ENCODE measurements around the gene ABHD6.

The ABHD6 gene

GRCh38 chr3:58191361-58191991 lies 46.1 kb upstream of the ABHD6 start:
- no peak overlapping the region for H3K27ac ChIP-seq
- TF ChIP-seq ZFX (IDR thresholded peaks at IDR 0.05) (no peak), CTCF (conservative IDR thresholded peaks at IDR 0.05) (no peak)

GRCh38 chr3:58192069-58192468 lies 45.5 kb upstream of the ABHD6 start:
- TF ChIP-seq CTCF (conservative IDR thresholded peaks at IDR 0.05) (no peak), ZFX (IDR thresholded peaks at IDR 0.05) (no peak)
- H3K27ac ChIP-seq = no peak overlapping the region

DNA sequence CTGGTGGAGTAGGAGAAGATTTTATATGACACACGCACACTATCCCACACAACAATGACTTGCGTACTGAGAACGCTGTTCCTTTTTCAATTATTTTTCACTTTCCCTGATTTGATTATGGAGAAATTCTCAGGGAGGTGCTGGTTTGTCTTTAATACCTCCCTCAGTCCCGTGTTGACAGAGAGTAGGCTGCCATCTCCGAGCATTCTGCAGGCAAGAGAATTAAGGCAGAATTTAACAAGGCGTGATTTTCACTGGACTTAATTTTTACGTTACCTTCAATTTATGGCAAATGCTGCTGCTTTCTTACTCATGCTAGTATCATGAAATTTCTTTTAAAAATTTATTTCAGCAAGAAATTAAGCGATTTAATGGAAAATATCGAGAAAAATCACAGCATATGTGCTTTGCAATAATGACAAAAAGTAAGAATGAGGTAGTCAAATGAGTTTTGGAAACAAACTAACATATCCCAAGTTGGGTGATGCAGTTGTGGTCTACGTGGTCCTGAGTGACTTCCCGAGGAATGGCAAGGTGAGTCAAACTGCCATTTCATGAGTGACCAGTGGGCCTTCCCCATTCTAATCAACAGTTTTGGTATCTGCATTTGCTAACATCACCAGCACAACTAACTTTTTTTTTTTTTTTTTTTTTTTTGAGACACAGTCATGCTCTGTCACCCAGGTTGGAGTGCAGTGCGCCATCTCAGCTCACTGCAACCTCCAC lies 43.7 kb upstream of the ABHD6 start:
- H3K27ac ChIP-seq = no peak overlapping the region
- TF ChIP-seq ZFX (IDR thresholded peaks at IDR 0.05) (no peak), CTCF (conservative IDR thresholded peaks at IDR 0.05) (no peak)

- TF ChIP-seq CTCF (conservative IDR thresholded peaks at IDR 0.05) = no peak
- TF ChIP-seq ZFX (IDR thresholded peaks at IDR 0.05) = no peak
- no peak overlapping the region for H3K27ac ChIP-seq
These were observed 40.0 kb upstream of the ABHD6 start for GRCh38 chr3:58197588-58197987.

DNA sequence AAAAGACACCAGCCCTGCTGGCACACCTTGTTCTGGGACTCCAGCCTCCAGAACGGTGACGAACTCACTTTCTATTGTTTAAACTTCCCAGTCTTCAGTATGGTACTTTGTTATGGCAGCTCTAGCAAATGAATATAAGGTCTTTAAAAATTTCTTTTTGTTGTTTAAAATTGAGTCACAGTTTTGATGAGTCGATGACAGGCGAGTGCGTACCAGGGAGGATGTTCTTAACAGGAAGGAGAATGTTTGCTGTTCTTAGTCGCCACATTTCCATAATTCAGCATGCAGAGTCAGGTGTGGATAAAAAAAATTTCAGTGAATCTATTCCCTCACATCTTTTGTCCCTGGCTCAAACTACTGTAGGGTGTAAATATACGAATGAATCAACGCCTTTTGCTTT lies 39.2 kb upstream of the ABHD6 start:
- no peak for TF ChIP-seq ZFX (IDR thresholded peaks at IDR 0.05)
- no peak for TF ChIP-seq CTCF (conservative IDR thresholded peaks at IDR 0.05)
- no peak overlapping the region for H3K27ac ChIP-seq

GRCh38 chr3:58198804-58199203 lies 38.8 kb upstream of the ABHD6 start:
- H3K27ac ChIP-seq = no peak overlapping the region
- TF ChIP-seq CTCF (conservative IDR thresholded peaks at IDR 0.05) (no peak), ZFX (IDR thresholded peaks at IDR 0.05) (no peak)

GRCh38 chr3:58200121-58200709 lies 37.4 kb upstream of the ABHD6 start:
- TF ChIP-seq CTCF (conservative IDR thresholded peaks at IDR 0.05) (no peak), ZFX (IDR thresholded peaks at IDR 0.05) (no peak)
- H3K27ac ChIP-seq = no peak overlapping the region

Measured in C4-2B (cell line).